Suprapubic skin (tissue), 4 donors: ENCODE measurements around the gene UBE2D2. TPM values are rescaled to one million over a fixed set of nuclear protein-coding genes. Genes with fewer than 3 reads are reported as not detected.

ENCODE experiments used
- DNase-seq, 2 donors: peaks; one replicate each; pipeline ENCODE4 v3.0.0-alpha.2; 2019; ENCODE audit warnings: low spot score in 2 of 2
- H3K27ac ChIP-seq: fragments of 200-600 bp; sonication (generic); one replicate; pipeline ENCODE4 v1.5.1; 2019
- H3K27me3 ChIP-seq: fragments of 200-600 bp; sonication (generic); one replicate; pipeline ENCODE4 v1.5.1; 2019
- H3K36me3 ChIP-seq: fragments of 200-600 bp; sonication (generic); one replicate; pipeline ENCODE4 v1.5.1; 2019
- H3K4me1 ChIP-seq: fragments of 200-600 bp; sonication (generic); one replicate; pipeline ENCODE4 v1.5.1; 2019
- H3K4me3 ChIP-seq: fragments of 200-600 bp; sonication (generic); one replicate; pipeline ENCODE4 v1.5.1; 2019; ENCODE audit warnings: mild to moderate bottlenecking
- H3K9me3 ChIP-seq: fragments of 200-600 bp; sonication (generic); one replicate; pipeline ENCODE4 v1.5.1; 2019
- EP300 ChIP-seq: sonication (generic); formaldehyde crosslinking; IDR thresholded peaks from one replicate; pipeline ENCODE4 v1.6.1; 2017; ENCODE audit warnings: antibody characterized with exemption
- POLR2A ChIP-seq, 2 donors: fragments of 450-650 bp; IDR thresholded peaks; one replicate each; pipeline ENCODE4 v1.6.1; 2017; ENCODE audit warnings: antibody characterized with exemption in 2 of 2, mild to moderate bottlenecking in 2 of 2, moderate library complexity in 2 of 2
- POLR2AphosphoS5 ChIP-seq, 3 donors: sonication (generic); formaldehyde crosslinking; IDR thresholded peaks; one replicate each; pipeline ENCODE4 v1.6.1; 2017; ENCODE audit warnings: antibody characterized with exemption in 3 of 3
- WGBS: methylation state at CpG from one replicate; pipeline ENCODE4 v1.1.5; 2018; 5-methylcytosine and 5-hydroxymethylcytosine counted together
- total RNA-seq, 4 donors: library from RNA; depleted of rRNA; stranded (reverse); fragments of >200 nt; gene quantifications; one replicate each; pipeline ENCODE4 v1.1.0, GENCODE V29; 2016
- TF ChIP-seq, protein P1 (sequence below), 2 donors: fragments of 200-600 bp in 1 of 2; fragments of 450-650 bp in 1 of 2; sonication (generic) in 1 of 2; IDR thresholded peaks; one replicate each; pipeline ENCODE4 v1.5.1; 2016 to 2019; ENCODE audit warnings: antibody characterized with exemption in 2 of 2, mild to moderate bottlenecking in 1 of 2, moderate library complexity in 1 of 2

The UBE2D2 gene
- total RNA-seq, 4 donors from 2014 or later = 56.6 to 70.2 (median 58.0) TPM

DNA sequence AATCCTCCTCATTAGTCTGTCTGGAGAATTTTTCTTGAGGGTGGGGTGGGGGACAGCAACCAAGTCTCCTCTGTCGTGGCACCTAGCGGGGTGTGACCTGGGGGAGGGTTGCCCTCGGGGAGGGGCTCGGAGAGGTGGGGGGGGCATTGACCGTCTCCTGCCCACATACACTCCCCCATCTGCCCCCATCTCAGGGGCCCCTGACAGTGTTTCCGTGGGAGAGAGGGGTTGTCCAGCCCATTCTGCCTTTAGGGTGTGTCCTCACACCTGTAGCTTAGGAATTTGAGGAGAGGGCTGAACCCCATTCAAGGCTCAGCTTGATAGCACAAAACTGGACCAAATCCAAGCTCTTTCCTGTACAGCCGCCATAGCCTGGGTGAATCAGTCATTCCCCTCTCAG, 81.1 kb downstream of the UBE2D2 start:
- no peak for TF ChIP-seq POLR2A (IDR thresholded peaks at IDR 0.05)
- TF ChIP-seq POLR2AphosphoS5 (IDR thresholded peaks at IDR 0.05) = no peak
- TF ChIP-seq, protein P1, sequence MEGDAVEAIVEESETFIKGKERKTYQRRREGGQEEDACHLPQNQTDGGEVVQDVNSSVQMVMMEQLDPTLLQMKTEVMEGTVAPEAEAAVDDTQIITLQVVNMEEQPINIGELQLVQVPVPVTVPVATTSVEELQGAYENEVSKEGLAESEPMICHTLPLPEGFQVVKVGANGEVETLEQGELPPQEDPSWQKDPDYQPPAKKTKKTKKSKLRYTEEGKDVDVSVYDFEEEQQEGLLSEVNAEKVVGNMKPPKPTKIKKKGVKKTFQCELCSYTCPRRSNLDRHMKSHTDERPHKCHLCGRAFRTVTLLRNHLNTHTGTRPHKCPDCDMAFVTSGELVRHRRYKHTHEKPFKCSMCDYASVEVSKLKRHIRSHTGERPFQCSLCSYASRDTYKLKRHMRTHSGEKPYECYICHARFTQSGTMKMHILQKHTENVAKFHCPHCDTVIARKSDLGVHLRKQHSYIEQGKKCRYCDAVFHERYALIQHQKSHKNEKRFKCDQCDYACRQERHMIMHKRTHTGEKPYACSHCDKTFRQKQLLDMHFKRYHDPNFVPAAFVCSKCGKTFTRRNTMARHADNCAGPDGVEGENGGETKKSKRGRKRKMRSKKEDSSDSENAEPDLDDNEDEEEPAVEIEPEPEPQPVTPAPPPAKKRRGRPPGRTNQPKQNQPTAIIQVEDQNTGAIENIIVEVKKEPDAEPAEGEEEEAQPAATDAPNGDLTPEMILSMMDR (IDR thresholded peaks at IDR 0.05) = no peak
- no peak for TF ChIP-seq EP300
- H3K27me3 ChIP-seq = no peaks in the 10 kb centered on the region
- no peak overlapping the region for H3K27ac ChIP-seq
- no peaks in the 10 kb centered on the region for H3K9me3 ChIP-seq
- peaks cover 50% of the 10 kb centered on the region for H3K4me1 ChIP-seq
- peak; percentile 56 to 61 for DNase-seq
- H3K4me3 ChIP-seq = no peak overlapping the region
- H3K36me3 ChIP-seq = no peaks in the 10 kb centered on the region
- WGBS = 33% methylated on average over 3 of the region's 7 CpGs

DNA sequence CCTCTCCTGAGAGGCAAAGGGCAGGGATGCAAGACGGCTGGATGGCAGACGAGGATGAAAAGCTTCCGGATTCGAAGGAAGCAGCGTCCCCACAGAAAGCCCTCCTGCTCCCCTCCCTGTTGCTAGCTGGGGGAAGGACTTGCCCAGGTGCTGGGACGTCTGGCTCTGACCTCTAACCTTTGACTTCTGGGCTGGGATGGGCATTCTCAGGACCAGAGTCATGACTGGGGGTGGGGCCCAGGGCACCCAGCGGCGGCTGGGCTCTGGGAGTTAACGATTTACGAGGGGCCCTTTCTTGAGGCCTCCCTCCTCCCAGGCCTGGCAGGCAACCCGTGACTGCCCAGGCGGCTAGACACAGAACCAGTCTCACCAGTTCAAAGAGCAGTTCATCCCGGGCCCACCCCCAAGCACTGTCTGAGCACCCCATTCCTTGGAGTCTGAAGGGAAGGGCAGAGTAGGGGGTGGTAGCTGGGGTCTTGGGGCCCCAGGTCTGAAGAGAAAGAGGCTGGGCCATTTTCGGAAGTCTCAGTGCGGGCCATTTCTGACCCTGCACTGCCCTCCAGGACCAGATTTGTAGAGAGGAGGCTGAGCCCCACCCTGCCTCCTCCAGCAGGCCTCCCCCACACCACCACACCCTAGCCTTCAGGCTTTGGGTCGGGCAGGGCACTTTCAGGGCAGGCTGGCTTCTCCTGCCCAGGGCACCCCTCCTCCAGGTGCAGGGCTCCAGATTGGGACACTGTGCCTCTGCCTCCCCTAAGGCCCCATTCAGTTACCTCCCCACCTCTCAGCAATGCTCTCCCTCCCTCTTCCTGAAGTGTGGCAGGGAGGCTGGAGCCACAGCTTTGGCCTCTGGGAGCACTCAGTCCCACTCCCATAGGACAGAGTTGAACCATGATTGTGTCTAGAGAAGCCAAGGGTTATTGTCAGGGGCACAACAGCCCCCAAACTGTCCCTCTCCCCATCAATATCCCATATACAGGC, 82.0 kb downstream of the UBE2D2 start:
- H3K4me1 ChIP-seq = peaks cover 50% of the 10 kb centered on the region
- WGBS = 53% methylated on average over 13 of the region's 16 CpGs
- no peak overlapping the region for H3K27ac ChIP-seq
- no peaks in the 10 kb centered on the region for H3K27me3 ChIP-seq
- H3K36me3 ChIP-seq = no peaks in the 10 kb centered on the region
- H3K4me3 ChIP-seq = no peak overlapping the region
- TF ChIP-seq POLR2A (IDR thresholded peaks at IDR 0.05) (no peak), EP300 (no peak), POLR2AphosphoS5 (IDR thresholded peaks at IDR 0.05) (no peak)
- TF ChIP-seq, protein P1 (IDR thresholded peaks at IDR 0.05) = no peak
- H3K9me3 ChIP-seq = no peaks in the 10 kb centered on the region
- DNase-seq = peak; percentile 62 to 78

DNA sequence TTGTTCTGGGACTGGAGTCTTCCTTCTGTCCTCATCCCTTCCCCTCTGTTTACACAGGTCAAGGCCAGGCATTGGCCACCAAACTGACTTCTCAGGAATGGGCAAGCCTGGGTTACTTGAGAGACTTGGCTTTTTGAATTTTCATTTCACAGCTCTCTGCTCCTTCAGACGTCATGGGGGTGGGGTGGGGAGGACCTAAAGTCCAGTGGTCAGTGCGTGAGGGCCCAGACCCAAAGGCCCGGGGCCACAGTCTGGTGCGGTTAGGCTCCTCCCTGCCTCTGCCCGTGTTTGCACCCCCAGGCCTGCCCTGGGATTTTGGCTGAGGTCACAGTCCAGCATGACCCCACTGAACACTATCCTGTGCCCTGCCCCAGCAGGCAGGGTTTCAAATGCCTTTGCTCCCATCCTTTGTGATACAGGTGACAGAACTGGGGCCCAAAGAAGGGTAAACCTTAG, 82.9 kb downstream of the UBE2D2 start:
- TF ChIP-seq POLR2AphosphoS5 (IDR thresholded peaks at IDR 0.05) = no peak
- TF ChIP-seq EP300 = no peak
- TF ChIP-seq, protein P1 (IDR thresholded peaks at IDR 0.05) = no peak
- TF ChIP-seq POLR2A (IDR thresholded peaks at IDR 0.05) = no peak
- Histone ChIP-seq H3K4me1 (peaks cover 44% of the 10 kb centered on the region), H3K36me3 (no peaks in the 10 kb centered on the region), H3K27me3 (no peaks in the 10 kb centered on the region), H3K4me3 (no peak overlapping the region), H3K9me3 (no peaks in the 10 kb centered on the region), H3K27ac (peak overlapping the region; percentile 18)
- DNase-seq = peak; percentile 32 to 51
- 86% methylated on average over 4 of the region's 5 CpGs for whole genome bisulfite sequencing

DNA sequence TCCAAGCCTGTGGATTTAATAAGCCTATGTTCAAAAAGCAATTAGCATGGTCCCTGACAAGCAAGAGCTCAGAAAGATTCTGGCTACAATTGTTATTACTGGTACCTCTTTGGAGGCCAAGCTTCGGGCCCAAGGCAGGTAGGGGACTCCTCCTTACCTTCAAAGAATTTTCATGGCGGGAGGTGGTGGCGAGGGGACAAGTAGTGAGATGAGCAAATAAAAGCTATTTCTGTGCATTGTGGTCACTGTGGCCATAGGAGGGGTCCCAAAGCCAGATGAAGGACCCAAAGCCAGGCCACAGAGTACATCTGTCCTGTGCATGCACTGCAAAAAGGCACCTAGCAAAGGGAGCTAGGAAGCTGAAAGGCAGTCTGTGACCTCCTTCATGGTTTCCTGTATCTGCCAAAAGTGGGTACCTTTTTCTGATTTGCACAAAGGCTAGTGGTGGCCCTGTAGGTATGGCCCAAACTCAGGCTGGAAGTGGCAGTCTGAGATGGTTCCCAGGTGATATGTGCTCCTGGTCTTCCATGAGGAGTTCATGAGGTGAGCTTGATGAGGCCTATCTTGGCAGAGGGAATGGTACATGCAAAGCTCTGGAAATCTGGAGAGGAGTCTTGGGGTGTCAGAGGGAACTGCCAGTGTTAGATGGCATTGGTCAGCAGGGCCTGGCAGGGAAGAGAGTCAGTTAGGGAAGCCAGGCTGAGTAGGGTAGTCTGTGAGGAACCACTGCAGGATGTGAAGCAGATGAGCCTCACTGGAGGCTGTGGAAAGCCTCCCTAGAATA, 83.7 kb downstream of the UBE2D2 start:
- WGBS = 96% methylated on average over 3 of the region's 3 CpGs
- Histone ChIP-seq H3K9me3 (no peaks in the 10 kb centered on the region), H3K27ac (no peak overlapping the region), H3K27me3 (no peaks in the 10 kb centered on the region), H3K4me1 (peaks cover 44% of the 10 kb centered on the region), H3K4me3 (no peak overlapping the region), H3K36me3 (no peaks in the 10 kb centered on the region)
- TF ChIP-seq, protein P1 (IDR thresholded peaks at IDR 0.05) = no peak
- TF ChIP-seq POLR2A (IDR thresholded peaks at IDR 0.05) (no peak), POLR2AphosphoS5 (IDR thresholded peaks at IDR 0.05) (no peak), EP300 (no peak)
- DNase-seq = peak; percentile 44 to 61
